ENCODE data around the gene VAT1. TPM values are rescaled to one million over a fixed set of nuclear protein-coding genes. Genes with fewer than 3 reads are reported as not detected.

VAT1 gene
- total RNA-seq, 1 donor from 2014 or later: 115 TPM

DNA sequence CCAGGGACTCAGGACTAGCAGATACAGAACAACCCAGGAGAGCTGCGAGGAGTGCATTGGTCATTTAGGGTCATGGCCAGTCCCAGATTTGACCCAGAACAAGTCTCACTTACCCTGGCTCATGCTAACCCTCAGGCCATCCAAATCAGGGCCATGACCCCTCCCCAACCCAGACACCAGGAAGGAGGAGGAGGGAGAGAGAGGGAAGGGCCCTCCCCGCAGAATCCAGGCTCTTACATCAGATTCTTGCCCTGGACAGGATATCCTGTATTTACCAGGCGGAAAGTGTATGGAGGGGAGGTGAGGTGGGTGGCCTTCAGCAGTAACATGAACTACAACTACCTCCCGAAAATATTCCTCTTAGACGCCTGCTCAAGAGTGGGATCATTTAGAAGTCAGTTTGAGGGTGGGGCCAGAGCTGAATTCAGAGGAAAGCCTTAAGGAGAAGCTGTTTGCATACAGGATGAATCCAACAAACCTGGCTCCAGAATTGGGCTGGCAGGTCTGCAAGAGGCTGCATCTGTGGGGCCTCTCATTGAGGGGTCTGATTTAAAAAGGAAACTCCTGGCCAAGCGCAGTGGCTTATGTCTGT lies 2.1 kb downstream of the VAT1 start:
- Mint-ChIP-seq H3K36me3 (ENCODE audit: low read depth) (peaks cover 2% of the 10 kb centered on the region), H3K27ac (ENCODE audit: unreplicated experiment) (no peak overlapping the region), H3K27me3 (ENCODE audit: low read depth) (peaks cover 3% of the 10 kb centered on the region), H3K4me1 (peaks cover 56% of the 10 kb centered on the region), H3K4me3 (peak overlapping the region; percentile 91), H3K9me3 (no peaks in the 10 kb centered on the region)
- TF ChIP-seq, protein P1, sequence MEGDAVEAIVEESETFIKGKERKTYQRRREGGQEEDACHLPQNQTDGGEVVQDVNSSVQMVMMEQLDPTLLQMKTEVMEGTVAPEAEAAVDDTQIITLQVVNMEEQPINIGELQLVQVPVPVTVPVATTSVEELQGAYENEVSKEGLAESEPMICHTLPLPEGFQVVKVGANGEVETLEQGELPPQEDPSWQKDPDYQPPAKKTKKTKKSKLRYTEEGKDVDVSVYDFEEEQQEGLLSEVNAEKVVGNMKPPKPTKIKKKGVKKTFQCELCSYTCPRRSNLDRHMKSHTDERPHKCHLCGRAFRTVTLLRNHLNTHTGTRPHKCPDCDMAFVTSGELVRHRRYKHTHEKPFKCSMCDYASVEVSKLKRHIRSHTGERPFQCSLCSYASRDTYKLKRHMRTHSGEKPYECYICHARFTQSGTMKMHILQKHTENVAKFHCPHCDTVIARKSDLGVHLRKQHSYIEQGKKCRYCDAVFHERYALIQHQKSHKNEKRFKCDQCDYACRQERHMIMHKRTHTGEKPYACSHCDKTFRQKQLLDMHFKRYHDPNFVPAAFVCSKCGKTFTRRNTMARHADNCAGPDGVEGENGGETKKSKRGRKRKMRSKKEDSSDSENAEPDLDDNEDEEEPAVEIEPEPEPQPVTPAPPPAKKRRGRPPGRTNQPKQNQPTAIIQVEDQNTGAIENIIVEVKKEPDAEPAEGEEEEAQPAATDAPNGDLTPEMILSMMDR (conservative IDR thresholded peaks at IDR 0.05): no peak
- no peak for DNase-seq (ENCODE audit: low read depth, low spot score)

DNA sequence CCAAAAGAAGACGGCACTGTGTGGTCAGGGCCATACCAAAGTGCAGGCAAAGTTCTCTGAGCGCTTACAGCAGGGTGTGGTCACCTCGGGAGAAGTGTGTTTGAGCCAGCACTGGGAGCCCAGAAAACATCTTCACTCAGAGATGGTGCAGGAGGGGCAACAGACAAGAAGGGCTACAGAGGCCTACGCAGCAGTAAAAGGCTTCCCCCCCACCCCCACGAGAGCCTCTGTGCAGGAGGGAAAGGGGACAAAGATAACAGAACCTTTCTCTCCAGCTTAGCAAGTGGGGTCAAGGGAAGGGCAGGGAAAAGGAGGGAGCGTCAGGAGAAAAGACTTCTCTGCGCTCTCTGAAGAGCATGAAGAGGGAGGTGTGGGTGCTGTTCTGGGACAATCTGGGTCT lies 2.8 kb downstream of the VAT1 start:
- DNase-seq (ENCODE audit: low read depth, low spot score): no peak
- Mint-ChIP-seq H3K27me3 (ENCODE audit: low read depth) (peaks cover 2% of the 10 kb centered on the region), H3K4me3 (peak overlapping the region; percentile 91), H3K4me1 (peaks cover 56% of the 10 kb centered on the region), H3K27ac (ENCODE audit: unreplicated experiment) (no peak overlapping the region), H3K9me3 (no peaks in the 10 kb centered on the region), H3K36me3 (ENCODE audit: low read depth) (peaks cover 2% of the 10 kb centered on the region)
- TF ChIP-seq, protein P1 (conservative IDR thresholded peaks at IDR 0.05): no peak

- Mint-ChIP-seq H3K27ac (ENCODE audit: unreplicated experiment) (no peak overlapping the region), H3K4me1 (peaks cover 52% of the 10 kb centered on the region), H3K9me3 (no peaks in the 10 kb centered on the region), H3K27me3 (ENCODE audit: low read depth) (no peaks in the 10 kb centered on the region), H3K4me3 (peak overlapping the region; percentile 68), H3K36me3 (ENCODE audit: low read depth) (peaks cover 2% of the 10 kb centered on the region)
- no peak for DNase-seq (ENCODE audit: low read depth, low spot score)
- TF ChIP-seq, protein P1 (conservative IDR thresholded peaks at IDR 0.05): no peak
Observed at GRCh38 chr17:43018932-43019331, 3.3 kb downstream of the VAT1 start.

DNA sequence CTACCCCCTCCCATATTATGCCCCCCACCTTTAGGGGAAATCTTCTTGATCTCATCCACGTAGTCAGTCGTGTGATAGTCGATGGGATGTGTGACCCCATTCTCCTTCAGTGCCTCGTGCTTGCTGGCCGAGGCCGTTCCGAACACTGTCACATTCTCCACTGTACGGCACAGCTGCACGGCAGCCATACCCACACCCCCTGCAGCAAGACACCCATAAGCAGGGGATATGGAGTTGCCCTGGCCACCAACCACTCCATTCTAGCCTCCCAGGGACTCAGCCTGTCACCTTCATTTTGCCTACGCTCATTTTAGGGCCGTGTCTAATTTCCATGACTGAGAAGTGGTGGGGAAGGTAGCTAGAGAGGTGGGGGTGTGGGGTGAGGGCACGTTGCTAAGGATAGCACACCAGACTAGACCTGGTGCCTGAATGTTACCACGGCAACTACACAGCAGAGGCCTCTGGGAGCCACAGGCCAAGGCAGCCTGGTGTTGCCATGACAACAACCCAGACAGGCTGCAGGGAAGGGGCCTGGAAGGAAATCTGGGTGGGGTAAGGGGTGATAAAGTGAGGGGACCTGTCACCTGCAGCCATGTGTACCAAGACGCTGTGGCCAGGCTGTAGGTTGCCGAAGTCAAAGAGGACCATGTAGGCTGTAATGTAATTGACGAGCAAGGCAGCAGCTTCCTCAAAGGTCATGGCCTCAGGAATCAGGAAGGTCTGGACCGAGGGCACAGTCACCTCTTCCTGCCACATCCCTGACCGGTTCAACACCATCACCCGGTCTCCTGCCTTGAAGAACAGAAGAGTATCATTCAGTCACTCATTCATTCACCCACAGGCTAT lies 4.0 kb downstream of the VAT1 start:
- Mint-ChIP-seq H3K27ac (ENCODE audit: unreplicated experiment) (peak overlapping the region; percentile 37), H3K4me1 (peaks cover 52% of the 10 kb centered on the region), H3K27me3 (ENCODE audit: low read depth) (no peaks in the 10 kb centered on the region), H3K9me3 (no peaks in the 10 kb centered on the region), H3K36me3 (ENCODE audit: low read depth) (peaks cover 2% of the 10 kb centered on the region), H3K4me3 (peak overlapping the region; percentile 68)
- peak; percentile 40 for DNase-seq (ENCODE audit: low read depth, low spot score)
- TF ChIP-seq, protein P1 (conservative IDR thresholded peaks at IDR 0.05): no peak

- Mint-ChIP-seq H3K27me3 (ENCODE audit: low read depth) (no peaks in the 10 kb centered on the region), H3K9me3 (no peaks in the 10 kb centered on the region), H3K27ac (ENCODE audit: unreplicated experiment) (peak overlapping the region; percentile 43), H3K4me1 (peaks cover 51% of the 10 kb centered on the region), H3K4me3 (no peak overlapping the region), H3K36me3 (ENCODE audit: low read depth) (peaks cover 2% of the 10 kb centered on the region)
- DNase-seq (ENCODE audit: low read depth, low spot score): no peak
- TF ChIP-seq, protein P1 (conservative IDR thresholded peaks at IDR 0.05): no peak
Observed at GRCh38 chr17:43016216-43016615, 6.0 kb downstream of the VAT1 start.

Measured in neural crest cell (in vitro differentiated cells).